Neural progenitor cell (in vitro differentiated cells): ENCODE data around the gene NR1D2.

ENCODE experiments used
- EZH2 ChIP-seq: fragments of 200-600 bp; sonication (generic); IDR thresholded peaks from 2 replicates; pipeline ENCODE4 v1.6.1; 2017; ENCODE audit warnings: antibody characterized with exemption, mild to moderate bottlenecking, moderate library complexity
- EZH2phosphoT487 ChIP-seq: fragments of 200-600 bp; sonication (generic); IDR thresholded peaks from 2 replicates; pipeline ENCODE4 v1.6.1; 2017; ENCODE audit warnings: antibody characterized with exemption
- TF ChIP-seq, protein P1 (sequence below): fragments of 200-600 bp; sonication (generic); IDR thresholded peaks from 2 replicates; pipeline ENCODE4 v1.5.1; 2017; ENCODE audit warnings: antibody characterized with exemption, mild to moderate bottlenecking

DNA sequence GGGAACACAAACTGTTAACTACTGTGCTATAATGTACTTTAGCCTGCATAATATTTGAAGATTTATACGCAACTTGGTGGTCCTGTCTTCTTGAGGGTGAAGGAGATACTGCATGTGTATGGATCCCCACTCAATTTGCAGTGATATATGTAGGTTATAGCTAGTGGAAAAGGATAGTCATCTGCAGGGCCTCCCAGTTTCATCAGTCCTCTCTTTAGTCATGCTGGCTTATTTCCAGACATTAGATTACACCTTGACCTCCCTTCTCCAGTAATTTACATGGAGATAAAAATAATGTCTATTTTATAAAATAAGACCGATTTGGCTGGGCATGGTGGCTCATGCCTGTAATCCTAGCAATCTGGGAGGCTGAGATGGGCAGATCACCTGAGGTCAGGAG lies 3.7 kb downstream of the NR1D2 start:
- TF ChIP-seq EZH2 = no peak
- TF ChIP-seq, protein P1, sequence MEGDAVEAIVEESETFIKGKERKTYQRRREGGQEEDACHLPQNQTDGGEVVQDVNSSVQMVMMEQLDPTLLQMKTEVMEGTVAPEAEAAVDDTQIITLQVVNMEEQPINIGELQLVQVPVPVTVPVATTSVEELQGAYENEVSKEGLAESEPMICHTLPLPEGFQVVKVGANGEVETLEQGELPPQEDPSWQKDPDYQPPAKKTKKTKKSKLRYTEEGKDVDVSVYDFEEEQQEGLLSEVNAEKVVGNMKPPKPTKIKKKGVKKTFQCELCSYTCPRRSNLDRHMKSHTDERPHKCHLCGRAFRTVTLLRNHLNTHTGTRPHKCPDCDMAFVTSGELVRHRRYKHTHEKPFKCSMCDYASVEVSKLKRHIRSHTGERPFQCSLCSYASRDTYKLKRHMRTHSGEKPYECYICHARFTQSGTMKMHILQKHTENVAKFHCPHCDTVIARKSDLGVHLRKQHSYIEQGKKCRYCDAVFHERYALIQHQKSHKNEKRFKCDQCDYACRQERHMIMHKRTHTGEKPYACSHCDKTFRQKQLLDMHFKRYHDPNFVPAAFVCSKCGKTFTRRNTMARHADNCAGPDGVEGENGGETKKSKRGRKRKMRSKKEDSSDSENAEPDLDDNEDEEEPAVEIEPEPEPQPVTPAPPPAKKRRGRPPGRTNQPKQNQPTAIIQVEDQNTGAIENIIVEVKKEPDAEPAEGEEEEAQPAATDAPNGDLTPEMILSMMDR = no peak
- no peak for TF ChIP-seq EZH2phosphoT487
